Naive B cell (primary cell): ENCODE data around the gene AGBL4. TPM values are rescaled to one million over a fixed set of nuclear protein-coding genes. Genes with fewer than 3 reads are reported as not detected.
"Not testable (repeated sequence)": the region's sequence is repeated elsewhere in the genome, so short reads cannot be mapped to it uniquely, and the experiment has no call there.

Experiments used
- ATAC-seq, 2 donors: fragments of 150-1000 bp; cut with Tn5 transposase; 2 replicates each; pipeline ENCODE4 v1.10.0; 2021; ENCODE audit warnings: low read depth in 2 of 2, mild to moderate bottlenecking in 2 of 2, moderate library complexity in 2 of 2
- DNase-seq: peaks from one replicate; pipeline ENCODE4 v3.0.0; 2022
- H3K27ac Mint-ChIP-seq, 6 donors: one replicate each; pipeline ENCODE4 v1.8.0; 2020 to 2022; ENCODE audit warnings: mild to moderate bottlenecking in 6 of 6, mixed read lengths in 6 of 6, moderate library complexity in 5 of 6, inconsistent platforms in 2 of 6
- H3K27me3 Mint-ChIP-seq, 3 donors: one replicate each; pipeline ENCODE4 v1.8.0; 2021 to 2022; ENCODE audit warnings: mixed read lengths in 3 of 3, mild to moderate bottlenecking in 1 of 3
- H3K36me3 Mint-ChIP-seq, 2 donors: one replicate each; pipeline ENCODE4 v1.8.0; 2020 to 2022; ENCODE audit warnings: mixed read lengths in 2 of 2, inconsistent platforms in 1 of 2, mild to moderate bottlenecking in 1 of 2
- H3K4me1 Mint-ChIP-seq, 3 donors: one replicate each; pipeline ENCODE4 v1.8.0; 2020 to 2022; ENCODE audit warnings: mixed read lengths in 3 of 3, inconsistent platforms in 1 of 3, mild to moderate bottlenecking in 1 of 3, moderate library complexity in 1 of 3
- H3K4me3 Mint-ChIP-seq, 8 donors: one replicate each; pipeline ENCODE4 v1.8.0; 2020 to 2022; ENCODE audit warnings: mild to moderate bottlenecking in 8 of 8, mixed read lengths in 8 of 8, moderate library complexity in 8 of 8, inconsistent platforms in 2 of 8
- H3K9me3 Mint-ChIP-seq, 7 donors: one replicate each; pipeline ENCODE4 v1.8.0; 2020 to 2022; ENCODE audit warnings: mixed read lengths in 7 of 7, mild to moderate bottlenecking in 5 of 7, inconsistent platforms in 2 of 7, moderate library complexity in 1 of 7
- polyA plus RNA-seq, 6 donors: library from polyadenylated mRNA; unstranded; fragments of 300-500 nt; fragmentation: Illumina TruSeq; gene quantifications; one replicate each; pipeline ENCODE4 v1.2.3, GENCODE V29; 2021; ENCODE audit warnings: low read depth in 6 of 6

Gene AGBL4
- polyA plus RNA-seq, 6 donors from 2014 or later = 0.18 to 0.32 (median 0.20) TPM; not detected in 3

DNA sequence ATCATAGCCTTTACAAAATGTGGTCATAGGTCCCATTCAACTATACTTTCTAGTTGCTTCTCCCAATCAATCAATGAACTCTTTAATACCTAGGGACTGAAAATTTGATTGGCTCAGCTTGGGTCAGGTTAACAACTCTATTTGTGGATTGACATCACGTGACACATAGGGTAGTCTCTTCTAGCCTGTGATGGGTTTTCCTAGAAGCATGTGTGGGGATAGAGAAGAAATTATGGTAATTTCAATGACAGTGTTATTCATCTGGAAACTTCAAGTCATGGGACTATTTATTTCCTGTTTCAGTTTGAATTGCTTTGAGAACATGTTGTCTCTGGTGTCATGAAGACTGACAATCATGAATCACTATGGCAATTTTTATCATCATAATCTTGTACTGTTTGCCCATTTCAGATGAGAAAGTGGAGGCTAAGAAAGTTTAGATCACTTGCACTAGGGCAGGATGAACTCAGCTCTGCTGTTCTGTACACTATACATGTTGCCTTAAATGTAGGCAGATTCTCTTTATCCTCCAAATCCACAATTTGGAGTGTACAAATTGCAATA lies 717.2 kb downstream of the AGBL4 start:
- Mint-ChIP-seq H3K4me3 (no peak overlapping the region), H3K9me3 (peaks cover 2 to 10% (median 5%) of the 10 kb centered on the region in 7 donors), H3K27me3 (peaks cover 0 to 4% (median 3%) of the 10 kb centered on the region in 3 donors), H3K27ac (no peak overlapping the region), H3K4me1 (no peaks in the 10 kb centered on the region), H3K36me3 (no peaks in the 10 kb centered on the region)
- ATAC-seq = no peak
- DNase-seq = no peak

DNA sequence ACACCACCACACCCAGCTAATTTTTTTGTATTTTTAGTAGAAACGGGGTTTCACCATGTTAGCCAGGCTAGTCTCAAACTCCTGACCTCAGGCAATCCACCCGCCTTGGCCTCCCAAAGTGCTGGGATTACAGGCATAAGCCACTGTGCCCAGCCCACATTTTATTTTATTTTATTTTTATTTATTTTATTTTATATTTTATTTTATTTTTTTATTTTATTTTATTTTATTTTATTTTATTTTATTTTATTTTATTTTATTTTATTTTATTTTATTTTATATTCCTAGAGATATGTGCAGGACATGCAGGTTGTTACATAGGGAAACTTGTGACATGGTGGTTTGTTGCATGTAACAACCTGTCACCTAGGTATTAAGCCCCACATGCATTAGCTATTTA lies 721.4 kb downstream of the AGBL4 start:
- not testable (repeated sequence) for H3K36me3 Mint-ChIP-seq, H3K4me1 Mint-ChIP-seq, H3K27me3 Mint-ChIP-seq, H3K27ac Mint-ChIP-seq, H3K4me3 Mint-ChIP-seq, DNase-seq, ATAC-seq
- peaks cover 2 to 13% (median 7%) of the 10 kb centered on the region in 7 donors for H3K9me3 Mint-ChIP-seq

DNA sequence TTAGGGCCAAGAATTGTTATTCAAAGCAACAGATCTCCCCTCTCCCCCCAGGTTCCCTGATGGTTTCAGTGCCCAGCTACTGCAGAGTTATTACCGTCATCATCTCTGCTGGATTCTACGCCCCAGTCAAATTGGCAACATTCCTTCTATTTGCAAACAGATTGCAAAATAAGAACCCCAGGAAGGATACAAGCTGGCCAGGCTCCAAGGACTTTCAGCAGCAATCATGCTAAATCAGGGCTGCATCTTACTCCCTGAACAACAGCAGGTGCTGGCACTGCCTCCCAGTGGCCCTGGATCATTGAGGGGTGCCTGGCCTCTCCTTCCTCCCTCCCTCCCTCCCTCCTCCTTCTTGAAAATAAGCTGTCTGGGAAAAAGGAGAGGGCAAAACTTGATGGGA lies 725.5 kb downstream of the AGBL4 start:
- Mint-ChIP-seq H3K4me1 (no peaks in the 10 kb centered on the region), H3K27me3 (peaks cover 0 to 4% (median 3%) of the 10 kb centered on the region in 3 donors), H3K9me3 (peaks cover 5 to 13% (median 7%) of the 10 kb centered on the region in 7 donors), H3K4me3 (no peak overlapping the region), H3K36me3 (no peaks in the 10 kb centered on the region), H3K27ac (no peak overlapping the region)
- DNase-seq (no peak), ATAC-seq (no peak)

DNA sequence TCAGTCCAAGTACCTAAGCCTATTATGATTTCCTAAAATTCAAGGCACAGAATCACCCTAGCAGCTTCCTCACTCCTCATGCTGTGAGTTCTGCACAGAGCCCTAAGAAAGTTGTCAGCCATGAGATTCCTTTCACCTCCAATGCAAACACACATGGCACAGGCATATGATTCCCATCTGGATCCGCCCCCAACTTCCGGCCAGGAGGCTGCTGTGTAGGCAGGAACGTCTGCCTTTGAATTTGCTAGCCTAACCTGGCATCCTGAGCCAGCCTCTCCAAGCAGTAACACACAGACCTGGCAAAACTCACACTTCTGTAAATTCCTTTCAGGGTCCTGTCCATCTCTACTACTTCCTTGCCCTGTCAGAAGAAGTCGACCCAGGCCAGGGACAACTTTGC lies 726.0 kb downstream of the AGBL4 start:
- no peaks in the 10 kb centered on the region for H3K36me3 Mint-ChIP-seq
- no peak overlapping the region for H3K4me3 Mint-ChIP-seq
- no peaks in the 10 kb centered on the region for H3K4me1 Mint-ChIP-seq
- peaks cover 4 to 11% (median 8%) of the 10 kb centered on the region in 7 donors for H3K9me3 Mint-ChIP-seq
- peaks cover 0 to 3% (median 2%) of the 10 kb centered on the region in 3 donors for H3K27me3 Mint-ChIP-seq
- H3K27ac Mint-ChIP-seq = no peak overlapping the region
- ATAC-seq (no peak), DNase-seq (no peak)

DNA sequence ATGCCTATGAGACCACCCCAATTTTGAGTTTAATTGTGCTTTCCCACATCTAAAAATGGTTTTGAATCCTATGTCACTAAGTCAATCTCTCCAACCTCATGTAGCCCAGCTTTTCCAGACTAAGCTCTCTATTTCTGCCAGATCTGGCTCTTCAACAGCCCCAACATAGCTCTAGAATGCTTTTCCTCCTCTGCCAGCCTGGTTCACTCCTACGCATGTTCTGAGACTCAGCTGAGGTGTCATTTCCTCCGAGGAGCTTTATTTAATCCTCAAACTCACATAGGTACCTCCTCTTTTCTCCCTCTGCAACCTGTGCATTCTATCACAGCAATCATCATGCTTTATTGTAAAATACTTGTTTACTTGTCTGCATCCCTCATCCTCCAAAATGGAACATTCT lies 729.2 kb downstream of the AGBL4 start:
- DNase-seq (no peak), ATAC-seq (no peak)
- Mint-ChIP-seq H3K4me1 (no peaks in the 10 kb centered on the region), H3K9me3 (peaks cover 5 to 20% (median 13%) of the 10 kb centered on the region in 7 donors), H3K27ac (no peak overlapping the region), H3K36me3 (no peaks in the 10 kb centered on the region), H3K27me3 (no peaks in the 10 kb centered on the region), H3K4me3 (no peak overlapping the region)

DNA sequence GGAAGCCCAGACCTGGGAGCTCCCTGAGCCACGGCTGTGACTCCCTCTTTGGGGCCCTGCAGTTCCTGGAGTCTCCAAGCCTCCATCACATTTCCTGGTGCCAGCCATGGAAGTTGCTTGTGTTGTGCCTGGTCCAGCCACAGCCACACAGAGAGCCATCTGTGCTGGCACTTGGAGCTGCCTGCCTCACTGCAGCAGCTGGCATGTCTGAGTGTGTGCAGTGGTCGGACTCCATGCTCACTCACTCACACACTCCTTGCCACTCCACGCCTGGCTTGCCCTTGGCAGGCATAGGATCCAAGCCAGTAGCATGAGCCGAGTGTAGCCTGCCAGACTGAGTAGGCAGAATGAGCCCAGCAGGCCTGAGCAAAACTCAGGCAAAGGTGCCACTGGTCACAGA lies 730.7 kb downstream of the AGBL4 start:
- H3K9me3 Mint-ChIP-seq = peaks cover 5 to 20% (median 13%) of the 10 kb centered on the region in 7 donors
- no peaks in the 10 kb centered on the region for H3K36me3 Mint-ChIP-seq
- H3K27me3 Mint-ChIP-seq = no peaks in the 10 kb centered on the region
- H3K4me3 Mint-ChIP-seq = no peak overlapping the region
- DNase-seq (no peak), ATAC-seq (no peak)
- no peak overlapping the region for H3K27ac Mint-ChIP-seq
- no peaks in the 10 kb centered on the region for H3K4me1 Mint-ChIP-seq

DNA sequence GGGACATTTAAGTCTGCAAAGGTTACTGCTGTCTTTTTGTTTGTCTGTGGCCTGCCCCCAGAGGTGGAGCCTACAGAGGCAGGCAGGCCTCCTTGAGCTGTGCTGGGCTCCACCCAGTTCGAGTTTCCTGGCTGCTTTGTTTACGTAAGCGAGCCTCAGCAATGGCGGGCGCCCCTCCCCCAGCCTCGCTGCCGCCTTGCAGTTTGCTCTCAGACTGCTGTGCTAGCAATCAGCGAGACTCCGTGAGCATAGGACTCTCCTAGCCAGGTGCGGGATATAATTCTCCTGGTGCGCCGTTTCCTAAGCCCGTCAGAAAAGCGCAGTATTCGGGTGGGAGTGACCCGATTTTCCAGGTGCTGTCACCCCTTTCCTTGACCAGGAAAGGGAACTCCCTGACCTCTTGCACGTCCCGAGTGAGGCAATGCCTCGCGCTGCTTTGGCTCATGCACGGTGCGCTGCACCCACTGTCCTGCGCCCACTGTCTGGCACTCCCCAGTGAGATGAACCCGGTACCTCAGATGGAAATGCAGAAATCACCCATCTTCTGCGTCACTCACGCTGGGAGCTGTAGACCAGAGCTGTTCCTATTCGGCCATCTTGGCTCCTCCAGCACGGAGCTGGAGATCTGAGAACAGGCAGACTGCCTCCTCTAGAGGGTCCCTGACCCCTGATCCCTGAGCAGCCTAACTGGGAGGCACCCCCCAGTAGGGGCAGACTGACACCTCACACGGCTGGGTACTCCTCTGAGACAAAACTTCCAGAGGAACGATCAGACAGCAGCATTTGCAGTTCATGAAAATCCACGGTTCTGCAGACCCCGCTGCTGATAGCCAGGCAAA lies 766.3 kb downstream of the AGBL4 start:
- DNase-seq, ATAC-seq, H3K27ac Mint-ChIP-seq, H3K4me1 Mint-ChIP-seq, H3K27me3 Mint-ChIP-seq, H3K36me3 Mint-ChIP-seq: not testable (repeated sequence)
- Mint-ChIP-seq H3K9me3 (peaks cover 4 to 35% (median 18%) of the 10 kb centered on the region in 7 donors), H3K4me3 (peak overlapping the region in 2 of 8 donors; percentile 32 to 42)

DNA sequence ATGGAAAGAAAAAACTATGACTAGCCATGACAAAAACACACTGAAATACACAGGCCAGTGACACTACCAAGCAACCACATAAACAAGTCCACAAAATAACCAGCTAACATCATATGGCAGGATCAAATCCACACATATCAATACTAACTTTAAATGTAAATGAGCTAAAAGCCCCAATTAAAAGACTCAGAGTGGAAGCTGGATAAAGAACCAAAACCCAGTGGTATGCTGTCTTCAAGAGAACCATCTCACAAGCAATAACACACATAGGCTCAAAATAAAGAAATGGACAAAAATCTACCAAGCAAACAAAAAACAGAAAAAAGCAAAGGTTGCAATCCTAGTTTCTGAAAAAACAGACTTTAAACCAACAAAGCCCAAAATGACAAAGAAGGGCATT lies 770.8 kb downstream of the AGBL4 start:
- H3K36me3 Mint-ChIP-seq = peaks cover 7 to 10% of the 10 kb centered on the region in 2 donors
- H3K4me1 Mint-ChIP-seq = no peaks in the 10 kb centered on the region
- ATAC-seq (no peak), DNase-seq (no peak)
- no peak overlapping the region for H3K27ac Mint-ChIP-seq
- H3K9me3 Mint-ChIP-seq = peaks cover 9 to 42% (median 19%) of the 10 kb centered on the region in 7 donors
- peaks cover 0 to 7% (median 0%) of the 10 kb centered on the region in 3 donors for H3K27me3 Mint-ChIP-seq
- no peak overlapping the region for H3K4me3 Mint-ChIP-seq

DNA sequence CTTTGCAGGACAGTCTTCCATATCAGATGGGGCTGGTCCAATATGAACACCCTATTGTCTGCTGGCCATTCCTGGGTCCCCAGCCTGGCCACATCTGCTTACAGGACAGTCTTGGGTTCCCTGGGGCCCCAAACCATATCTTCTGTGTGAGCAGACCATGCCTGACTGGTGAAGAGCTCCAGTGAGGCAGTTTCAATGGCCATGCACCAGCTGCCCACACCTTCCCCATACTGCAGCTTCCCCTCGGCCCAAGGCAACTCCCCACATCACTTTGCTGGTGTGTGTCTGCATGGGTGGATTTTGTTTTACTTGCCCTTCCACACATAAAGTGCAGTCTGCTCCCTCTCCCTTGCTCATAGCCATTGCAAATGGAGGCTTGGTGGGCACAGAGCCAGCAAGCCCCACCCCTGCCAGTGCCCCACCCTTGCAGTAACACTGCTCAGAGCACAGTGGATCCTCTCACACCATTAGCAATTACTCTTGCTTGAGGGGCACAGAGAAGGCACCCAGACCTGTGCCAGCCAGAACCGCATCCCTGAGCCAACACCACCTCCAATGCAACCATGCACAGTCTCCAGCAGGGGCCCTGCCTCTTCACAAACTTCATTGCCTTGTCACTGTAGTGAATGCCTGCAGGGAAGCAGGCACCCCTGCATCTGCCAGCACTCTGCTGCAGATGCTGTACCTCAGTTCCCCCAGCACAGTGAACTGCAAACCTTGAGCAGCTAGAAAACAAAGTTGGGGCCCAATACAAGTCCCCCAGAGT lies 772.6 kb downstream of the AGBL4 start:
- DNase-seq = no peak
- peaks cover 9 to 42% (median 18%) of the 10 kb centered on the region in 7 donors for H3K9me3 Mint-ChIP-seq
- peak overlapping the region in 1 of 6 donors; percentile 55 for H3K27ac Mint-ChIP-seq
- ATAC-seq = no peak
- peaks cover 7 to 10% of the 10 kb centered on the region in 2 donors for H3K36me3 Mint-ChIP-seq
- H3K27me3 Mint-ChIP-seq = peaks cover 0 to 7% (median 0%) of the 10 kb centered on the region in 3 donors
- no peak overlapping the region for H3K4me3 Mint-ChIP-seq
- no peaks in the 10 kb centered on the region for H3K4me1 Mint-ChIP-seq

DNA sequence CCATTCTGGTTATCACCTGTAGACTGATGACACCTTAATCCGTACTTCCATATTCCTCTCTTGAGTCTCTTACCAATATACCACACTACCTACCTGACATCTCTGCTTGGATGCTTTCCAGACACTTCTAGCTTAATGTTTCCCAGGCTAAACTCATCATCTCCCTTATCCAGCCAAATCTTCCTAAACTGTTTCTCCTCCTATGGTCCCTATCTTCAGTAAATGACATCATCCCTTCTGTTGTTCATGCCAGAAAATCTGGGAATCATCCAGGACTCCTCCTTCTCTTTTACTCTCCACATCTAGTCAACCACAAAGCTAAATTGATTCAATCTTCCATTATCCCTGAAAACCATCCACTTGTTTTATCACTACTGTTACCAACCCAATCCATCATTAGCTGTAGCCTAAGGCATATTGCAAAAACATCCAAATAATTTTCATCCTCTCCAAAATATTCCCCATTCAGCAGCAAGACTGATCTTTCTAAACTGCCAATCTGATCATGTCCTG lies 783.0 kb downstream of the AGBL4 start:
- ATAC-seq (no peak), DNase-seq (no peak)
- peaks cover 5 to 11% (median 10%) of the 10 kb centered on the region in 3 donors for H3K27me3 Mint-ChIP-seq
- peak overlapping the region in 1 of 6 donors; percentile 1 for H3K27ac Mint-ChIP-seq
- H3K4me3 Mint-ChIP-seq = no peak overlapping the region
- H3K36me3 Mint-ChIP-seq = peaks cover 5 to 14% of the 10 kb centered on the region in 2 donors
- no peaks in the 10 kb centered on the region for H3K4me1 Mint-ChIP-seq
- H3K9me3 Mint-ChIP-seq = peaks cover 0 to 16% (median 4%) of the 10 kb centered on the region in 7 donors

DNA sequence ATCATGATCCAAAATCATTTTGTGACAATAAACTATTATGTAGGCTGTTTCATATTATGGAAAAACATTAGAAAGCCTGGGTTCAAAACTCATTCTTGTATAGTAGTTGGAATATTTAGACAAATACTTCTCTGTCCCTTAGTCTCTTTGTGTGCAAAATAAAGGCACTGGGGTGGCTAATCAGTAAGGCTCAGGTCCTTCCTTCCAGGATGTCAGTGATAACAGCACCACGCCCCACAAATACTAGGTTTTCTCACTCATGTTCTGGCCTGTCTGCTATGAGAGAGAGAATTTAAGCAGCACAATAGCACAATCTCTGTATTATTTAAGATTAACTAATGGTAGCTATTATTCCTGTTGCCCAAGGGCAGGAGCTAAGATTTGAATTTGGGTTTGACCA lies 788.8 kb downstream of the AGBL4 start:
- Mint-ChIP-seq H3K9me3 (peaks cover 0 to 16% (median 4%) of the 10 kb centered on the region in 7 donors), H3K27me3 (no peaks in the 10 kb centered on the region), H3K4me3 (no peak overlapping the region), H3K36me3 (peaks cover 5 to 14% of the 10 kb centered on the region in 2 donors), H3K4me1 (no peaks in the 10 kb centered on the region), H3K27ac (no peak overlapping the region)
- ATAC-seq (no peak), DNase-seq (no peak)

DNA sequence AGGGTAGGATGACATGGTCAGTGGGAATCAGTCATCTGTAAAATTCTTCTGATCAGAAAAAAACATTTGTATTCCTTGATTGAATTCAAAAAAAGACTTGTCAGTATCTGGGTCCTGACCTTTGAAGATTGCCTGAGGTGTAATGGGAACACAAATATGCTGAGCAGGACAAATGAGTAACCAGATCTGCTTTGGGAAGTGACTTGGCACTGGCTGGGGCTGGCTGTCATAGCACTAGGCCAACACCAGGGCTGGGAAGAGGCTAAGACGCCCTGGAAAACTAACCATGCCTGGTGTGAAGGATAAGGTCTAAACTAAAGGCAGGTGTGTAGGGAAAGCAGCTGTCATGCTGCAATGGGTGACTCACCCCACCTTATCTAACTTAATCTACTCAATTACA lies 794.2 kb downstream of the AGBL4 start:
- no peak for ATAC-seq
- Mint-ChIP-seq H3K4me1 (no peaks in the 10 kb centered on the region), H3K27ac (no peak overlapping the region)

DNA sequence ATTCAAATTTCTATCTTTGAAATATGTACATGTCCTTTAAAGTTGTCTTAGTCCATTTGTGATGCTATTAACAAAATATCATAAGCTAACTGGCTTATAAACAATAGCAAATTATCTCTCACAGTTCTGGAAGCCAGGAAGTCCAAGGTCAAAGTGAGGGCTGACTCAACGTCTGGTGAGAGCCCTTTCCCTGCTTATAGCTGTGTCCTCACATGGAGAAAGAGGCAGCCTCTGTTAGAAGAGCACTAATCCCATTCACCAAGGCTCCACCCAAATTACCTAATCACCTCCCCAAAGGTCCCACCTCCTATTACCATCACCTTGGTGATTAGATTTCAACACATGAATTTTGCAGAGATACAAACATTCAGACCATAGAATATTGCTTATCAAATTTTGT lies 797.0 kb downstream of the AGBL4 start:
- Mint-ChIP-seq H3K27me3 (peaks cover 0 to 6% (median 0%) of the 10 kb centered on the region in 3 donors), H3K4me1 (no peaks in the 10 kb centered on the region), H3K4me3 (no peak overlapping the region), H3K9me3 (no peaks in the 10 kb centered on the region), H3K36me3 (no peaks in the 10 kb centered on the region), H3K27ac (no peak overlapping the region)
- ATAC-seq (no peak), DNase-seq (no peak)

More for the DNA sequence above, 794.2 kb downstream of the AGBL4 start:
- Mint-ChIP-seq H3K4me3 (no peak overlapping the region), H3K9me3 (no peaks in the 10 kb centered on the region), H3K27me3 (no peaks in the 10 kb centered on the region), H3K36me3 (no peaks in the 10 kb centered on the region)
- no peak for DNase-seq
